GM19468 (cell line): ENCODE data around the gene ZNF692.
"Not testable (repeated sequence)": the region's sequence is repeated elsewhere in the genome, so short reads cannot be mapped to it uniquely, and the experiment has no call there.

Experiments
- ATAC-seq: cut with Tn5 transposase; IDR thresholded peaks from one replicate; pipeline ENCODE4 v1.9.1; 2021; ENCODE audit warnings: mild to moderate bottlenecking, moderate library complexity, moderate number of reproducible peaks; ENCODE audit not compliant: unreplicated experiment; ENCODE audit errors: extremely low read depth

ZNF692 gene

DNA sequence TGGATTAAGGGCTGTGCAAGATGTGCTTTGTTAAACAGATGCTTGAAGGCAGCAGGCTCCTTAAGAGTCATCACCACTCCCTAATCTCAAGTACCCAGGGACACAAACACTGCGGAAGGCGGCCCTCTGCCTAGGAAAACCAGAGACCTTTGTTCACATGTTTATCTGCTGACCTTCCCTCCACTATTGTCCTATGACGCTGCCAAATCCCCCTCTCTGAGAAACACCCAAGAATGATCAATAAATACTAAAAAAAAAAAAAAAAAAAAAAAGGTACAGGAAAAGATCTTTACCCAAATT is 28.2 kb downstream of the ZNF692 start:
- ATAC-seq: not testable (repeated sequence)

DNA sequence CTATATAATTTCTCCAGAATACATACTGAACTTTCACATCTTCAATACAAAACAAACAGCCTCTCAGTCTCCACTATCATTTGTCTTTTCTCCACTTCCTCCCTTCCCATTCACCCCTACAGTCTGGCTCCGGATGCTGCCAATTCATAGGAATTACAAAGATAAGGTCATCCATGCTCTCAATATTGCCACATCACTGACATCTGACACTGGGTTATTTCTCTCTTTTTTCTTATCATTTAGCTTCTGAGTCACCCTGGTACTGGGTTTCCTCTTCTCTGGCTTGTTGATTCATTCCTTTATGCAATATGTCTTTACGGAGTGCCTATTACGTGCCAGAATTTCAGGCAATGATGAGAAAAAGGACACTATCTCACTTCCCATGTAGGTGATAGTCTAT is 30.0 kb downstream of the ZNF692 start:
- no peak for ATAC-seq

DNA sequence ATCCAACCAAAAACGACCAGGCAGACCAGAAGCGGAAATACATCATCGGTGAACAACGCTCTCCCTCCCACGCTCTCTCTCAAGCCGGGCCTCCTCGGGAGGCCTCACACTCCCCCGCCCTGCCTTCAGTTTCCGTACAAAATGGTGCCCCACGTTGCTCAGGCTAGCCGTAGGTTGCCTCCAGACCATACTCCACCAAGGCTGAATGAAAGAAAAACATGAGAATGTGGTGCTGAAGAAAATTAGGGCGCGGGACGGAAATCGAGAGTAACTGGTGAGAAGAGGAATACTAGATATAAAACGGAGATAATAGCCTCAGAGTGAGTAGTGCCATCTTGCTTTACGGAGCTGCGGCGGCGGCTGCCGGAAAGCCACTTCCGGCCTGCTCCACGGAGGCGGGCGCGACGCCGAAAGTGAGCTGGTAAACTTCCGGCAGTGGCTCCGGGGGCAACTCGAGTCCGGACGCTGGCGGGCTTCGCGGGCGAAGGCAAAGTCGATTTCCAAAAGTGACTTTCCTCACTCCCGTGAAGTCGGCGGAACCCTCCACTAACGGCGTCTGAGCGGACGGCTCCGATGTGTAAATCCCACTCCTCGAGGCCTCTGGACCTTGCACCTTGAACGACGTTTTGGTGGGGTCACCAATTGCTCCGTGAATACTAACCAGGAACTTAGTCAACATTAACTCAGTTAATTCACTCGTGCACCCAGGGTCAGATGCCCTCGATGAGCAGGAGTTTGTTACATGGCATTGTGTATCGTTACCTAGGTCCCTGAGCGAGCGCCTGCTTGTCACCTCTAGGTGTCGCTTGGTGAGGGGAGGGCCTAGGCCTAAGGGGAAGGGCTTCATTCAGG is 32.8 kb downstream of the ZNF692 start, which contains the start of gene SH3BP5L:
TSS of gene SH3BP5L (minus strand) at position 7 of the 852 bp plus-strand sequence. CDS start 980 bp downstream, outside the sequence.
- peak; percentile 94 for ATAC-seq

DNA sequence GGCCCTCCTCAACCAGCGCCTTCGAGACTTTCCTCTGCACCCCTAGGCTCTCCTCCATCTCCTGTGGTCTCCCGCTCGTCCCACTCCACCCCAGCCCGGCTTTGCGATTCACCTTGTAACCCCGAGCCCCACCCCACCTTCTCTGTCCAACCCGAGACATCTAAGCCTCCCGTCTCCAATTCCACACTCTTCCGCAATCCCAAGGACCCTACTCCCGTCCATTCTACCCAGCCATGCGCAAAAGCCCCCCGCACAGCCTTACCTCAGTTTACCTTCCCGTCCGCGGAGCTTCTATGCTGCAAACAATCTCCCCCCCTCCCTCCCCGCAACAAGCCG is 33.3 kb downstream of the ZNF692 start:
- ATAC-seq: no peak

DNA sequence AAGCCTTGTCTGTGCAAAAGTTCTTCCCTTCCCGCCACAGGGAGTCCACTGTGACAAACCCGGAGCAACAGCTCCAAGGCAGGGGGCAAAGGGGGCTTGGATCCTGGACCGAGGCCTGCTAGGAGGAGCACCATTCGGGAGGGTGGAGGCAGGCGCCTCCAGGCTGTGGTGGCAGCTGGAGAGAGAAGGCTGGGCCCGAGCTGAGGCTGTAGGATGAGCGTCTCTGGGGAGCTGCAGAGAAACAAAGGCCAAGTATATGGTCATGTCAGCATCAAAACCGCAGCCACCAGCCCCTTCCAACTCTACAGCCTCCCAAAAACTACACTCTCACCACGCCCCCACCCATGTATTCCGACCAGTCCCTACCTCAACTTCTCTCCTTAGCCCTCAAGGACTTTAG is 33.7 kb downstream of the ZNF692 start:
- no peak for ATAC-seq

DNA sequence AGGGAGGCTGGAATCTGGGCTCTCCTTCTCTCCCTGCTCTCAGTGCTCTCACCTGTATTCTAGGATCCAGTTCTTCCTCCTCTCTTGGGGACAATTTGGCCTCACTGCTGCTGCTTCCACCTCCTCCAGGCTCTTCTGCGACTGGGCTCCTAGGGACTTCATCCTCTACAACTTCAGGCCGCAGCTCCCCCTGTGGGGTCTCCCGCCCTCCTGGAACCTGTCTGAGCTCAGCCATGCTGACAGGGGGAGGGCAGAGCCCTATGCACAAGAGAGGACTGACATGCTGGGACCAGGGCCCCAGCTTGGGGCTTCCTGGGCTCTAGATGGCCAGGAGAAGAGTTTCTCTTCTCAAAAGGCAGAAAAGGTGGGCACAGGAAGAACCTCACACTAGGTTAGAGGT is 34.2 kb downstream of the ZNF692 start:
- no peak for ATAC-seq

DNA sequence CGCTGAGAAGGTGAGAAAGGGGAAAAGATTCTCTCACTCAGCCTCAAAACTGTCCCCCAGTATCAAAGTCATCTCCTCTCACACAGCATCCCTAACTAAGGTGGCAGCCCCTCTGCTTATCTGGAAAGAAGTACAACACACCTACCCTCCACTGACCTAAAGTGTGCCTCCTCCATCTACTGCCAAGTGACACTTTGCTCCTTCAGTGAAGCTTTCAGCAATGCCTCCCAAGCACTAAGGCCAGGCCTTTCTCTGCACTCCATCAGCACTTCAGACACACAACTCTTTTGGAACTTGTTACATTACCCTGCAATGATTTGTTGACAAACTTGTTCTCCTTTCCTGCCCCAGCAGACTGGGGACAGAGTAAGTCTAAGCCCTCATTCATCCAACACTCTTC is 34.6 kb downstream of the ZNF692 start:
- ATAC-seq: no peak

DNA sequence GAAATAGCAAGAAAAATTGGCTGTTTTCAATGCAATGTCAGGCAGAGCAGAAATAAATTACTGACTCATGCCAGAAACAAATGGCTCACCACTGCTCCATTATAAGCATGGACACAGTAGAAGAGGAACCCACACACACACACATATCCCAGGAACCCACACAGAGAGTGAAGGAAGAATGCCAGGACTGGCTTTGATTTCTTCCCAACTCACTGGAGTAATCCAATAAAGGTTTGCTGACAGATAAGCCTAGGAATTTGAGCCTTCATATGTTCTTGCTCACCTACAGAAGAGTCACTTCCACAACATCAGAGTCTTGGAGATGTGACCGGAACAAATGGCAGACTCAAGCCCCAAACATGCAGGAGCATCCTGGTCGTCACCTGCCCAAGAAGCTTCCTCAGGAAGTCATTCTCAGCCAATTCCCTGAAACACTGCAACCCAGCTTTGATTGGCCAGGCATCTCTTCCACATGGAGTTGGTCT is 35.3 kb downstream of the ZNF692 start:
- no peak for ATAC-seq

DNA sequence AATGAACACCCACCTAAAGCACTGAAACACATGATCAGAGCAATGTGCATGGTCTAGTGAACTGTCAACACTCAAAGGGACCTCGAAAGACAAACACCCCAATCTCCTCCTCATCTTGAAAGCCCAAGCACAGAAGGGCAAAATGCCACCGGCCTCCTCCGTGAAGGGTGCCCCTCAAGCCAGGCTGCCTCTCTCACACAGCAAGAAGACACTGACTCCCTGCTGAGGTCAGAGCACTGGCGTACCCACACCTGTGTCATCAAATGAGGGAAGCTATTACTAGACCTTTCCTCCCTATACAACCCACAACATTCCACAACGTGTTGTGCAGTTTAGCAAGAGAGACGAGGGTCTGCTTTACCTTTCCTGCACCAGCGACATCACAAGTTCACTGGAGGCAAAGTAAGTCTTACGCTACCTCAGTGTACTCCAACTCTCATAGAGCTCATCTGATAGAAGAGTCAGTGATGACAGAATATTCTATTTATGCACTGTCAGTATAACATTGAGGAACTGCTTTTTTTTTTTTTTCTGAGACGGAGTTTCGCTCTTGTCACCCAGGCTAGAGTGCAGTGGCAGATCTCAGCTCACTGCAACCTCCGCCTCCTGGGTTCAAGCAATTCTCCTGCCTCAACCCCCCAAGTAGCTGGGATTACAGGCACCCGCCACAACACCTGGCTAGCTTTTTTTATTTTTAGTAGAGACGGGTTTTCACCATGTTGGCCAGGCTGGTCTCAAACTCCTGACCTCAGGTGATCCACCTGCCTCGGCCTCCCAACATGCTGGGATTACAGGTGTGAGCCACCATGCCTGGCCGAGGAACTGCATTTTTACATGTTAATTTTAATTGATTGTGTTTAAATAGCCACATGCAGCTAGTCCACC is 36.5 kb downstream of the ZNF692 start:
- ATAC-seq: no peak

DNA sequence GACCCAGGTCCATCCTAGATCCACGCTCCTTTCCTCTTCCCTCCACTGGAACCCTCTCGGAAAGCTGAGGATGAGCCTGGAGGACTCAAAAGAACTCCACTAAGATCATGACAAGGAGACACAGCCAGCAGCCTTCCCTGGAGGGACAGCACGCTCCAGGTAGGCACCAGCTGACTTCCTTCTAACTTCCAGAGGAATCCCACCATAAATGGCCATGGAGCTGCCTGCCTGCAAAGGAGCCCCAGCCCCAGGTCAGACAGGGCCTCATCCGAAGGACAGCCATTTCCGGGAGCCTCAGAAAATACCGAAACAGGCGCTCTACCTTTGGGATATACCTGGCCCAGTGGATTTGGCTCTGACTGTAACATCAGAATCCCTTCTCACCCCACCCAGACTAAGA is 37.2 kb downstream of the ZNF692 start:
- no peak for ATAC-seq

DNA sequence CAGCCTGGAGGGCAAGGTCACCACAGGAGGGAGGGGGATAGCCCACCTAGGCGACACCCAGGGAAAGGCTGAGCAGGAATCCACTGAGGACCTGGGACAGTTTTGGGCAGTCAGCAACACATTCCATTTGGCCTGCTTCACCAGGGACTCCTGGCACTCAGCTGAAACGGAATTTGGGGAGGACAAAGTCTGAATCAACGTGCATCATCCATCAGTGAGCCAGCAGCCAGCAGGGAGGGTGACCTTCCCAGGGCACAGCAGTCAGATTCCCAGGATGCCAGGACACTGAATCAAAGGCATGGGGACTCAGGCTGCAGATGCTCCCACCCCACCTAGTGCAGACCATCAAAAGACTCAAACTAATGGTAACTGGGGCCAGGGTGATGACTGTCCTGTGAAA is 37.8 kb downstream of the ZNF692 start:
- ATAC-seq: no peak

DNA sequence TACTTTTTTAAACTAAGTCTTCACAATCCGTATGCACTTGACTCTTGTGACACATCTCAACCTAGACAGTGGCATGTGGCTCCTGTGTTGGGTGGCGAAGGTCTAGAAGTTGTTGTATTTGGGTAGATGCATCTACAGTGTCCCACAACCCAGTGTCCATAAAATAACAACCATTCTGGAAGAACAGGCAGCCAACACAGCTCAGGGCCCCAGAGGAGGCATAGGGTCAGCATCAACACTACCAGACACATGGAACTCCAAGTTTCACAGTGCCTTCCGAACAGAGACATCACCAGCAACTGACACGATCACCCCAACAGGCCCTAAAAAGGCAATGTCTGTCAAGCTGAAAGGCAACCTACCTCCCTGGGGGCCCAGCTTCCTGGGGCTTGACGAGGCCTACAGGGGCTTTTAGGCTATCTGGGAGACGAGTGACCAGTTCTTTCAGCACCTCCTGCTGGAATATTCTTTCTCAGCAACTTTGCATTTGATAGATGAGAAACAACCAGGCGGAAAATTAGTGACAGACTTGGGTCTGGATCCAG is 38.8 kb downstream of the ZNF692 start:
- ATAC-seq: no peak

DNA sequence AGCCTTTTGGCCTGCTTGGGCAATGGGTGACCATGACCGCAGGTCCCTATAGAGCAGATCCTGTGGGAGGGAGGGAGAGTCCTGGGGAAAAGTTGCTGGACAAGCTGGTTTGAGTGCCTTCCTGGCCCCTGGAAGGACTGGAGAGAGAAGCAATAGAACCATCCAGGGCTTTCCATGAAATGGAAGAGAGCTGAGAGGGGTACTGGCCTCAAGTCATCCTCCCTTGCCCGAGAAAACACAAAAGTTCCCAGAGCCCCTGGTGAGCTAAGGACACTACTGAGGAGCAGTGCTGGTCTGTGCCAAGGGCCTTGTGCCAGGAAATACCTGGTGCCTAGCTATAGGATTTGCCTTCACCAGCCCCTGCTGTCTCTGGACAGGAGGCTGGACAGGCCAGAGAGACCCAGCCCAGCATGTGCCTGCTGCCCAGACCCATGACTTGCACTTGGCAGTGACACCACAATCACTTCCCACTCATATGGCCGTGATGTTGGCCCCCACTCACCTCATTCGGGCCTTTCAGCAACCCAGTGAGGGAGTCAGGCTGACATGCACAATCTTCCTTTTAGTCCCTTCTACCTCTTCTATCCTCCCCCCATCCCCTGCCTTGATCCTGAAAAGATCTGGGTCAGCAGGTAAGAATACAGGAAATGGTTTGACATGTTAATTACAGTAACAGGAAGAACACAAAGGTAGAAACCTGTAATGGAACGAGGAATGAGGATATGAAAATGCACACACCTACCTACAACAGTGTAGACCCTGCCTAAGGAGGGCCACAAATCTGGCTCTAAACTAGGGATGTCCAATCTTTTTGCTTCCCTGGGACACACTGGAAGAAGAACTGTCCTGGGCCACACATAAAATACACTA is 40.1 kb downstream of the ZNF692 start:
- ATAC-seq: no peak

DNA sequence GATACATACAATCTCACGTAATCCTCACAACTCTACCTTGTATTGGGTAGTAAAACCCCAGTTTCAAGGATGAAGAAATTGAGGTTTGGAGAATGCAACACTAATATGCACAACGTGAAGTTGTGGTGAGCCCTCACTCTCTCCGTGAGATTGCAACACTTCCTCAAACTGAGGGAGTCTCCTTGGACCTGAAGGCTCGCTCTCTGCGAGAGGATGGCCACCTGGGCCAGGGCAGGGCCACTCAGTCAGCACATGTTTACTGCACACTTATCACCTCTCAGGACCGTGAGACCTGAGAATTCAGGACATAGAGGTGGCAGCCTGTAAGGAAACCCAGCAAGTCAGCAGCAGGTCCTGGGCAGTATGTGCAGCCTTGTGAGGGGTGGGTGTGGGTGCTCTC is 41.8 kb downstream of the ZNF692 start:
- ATAC-seq: no peak

DNA sequence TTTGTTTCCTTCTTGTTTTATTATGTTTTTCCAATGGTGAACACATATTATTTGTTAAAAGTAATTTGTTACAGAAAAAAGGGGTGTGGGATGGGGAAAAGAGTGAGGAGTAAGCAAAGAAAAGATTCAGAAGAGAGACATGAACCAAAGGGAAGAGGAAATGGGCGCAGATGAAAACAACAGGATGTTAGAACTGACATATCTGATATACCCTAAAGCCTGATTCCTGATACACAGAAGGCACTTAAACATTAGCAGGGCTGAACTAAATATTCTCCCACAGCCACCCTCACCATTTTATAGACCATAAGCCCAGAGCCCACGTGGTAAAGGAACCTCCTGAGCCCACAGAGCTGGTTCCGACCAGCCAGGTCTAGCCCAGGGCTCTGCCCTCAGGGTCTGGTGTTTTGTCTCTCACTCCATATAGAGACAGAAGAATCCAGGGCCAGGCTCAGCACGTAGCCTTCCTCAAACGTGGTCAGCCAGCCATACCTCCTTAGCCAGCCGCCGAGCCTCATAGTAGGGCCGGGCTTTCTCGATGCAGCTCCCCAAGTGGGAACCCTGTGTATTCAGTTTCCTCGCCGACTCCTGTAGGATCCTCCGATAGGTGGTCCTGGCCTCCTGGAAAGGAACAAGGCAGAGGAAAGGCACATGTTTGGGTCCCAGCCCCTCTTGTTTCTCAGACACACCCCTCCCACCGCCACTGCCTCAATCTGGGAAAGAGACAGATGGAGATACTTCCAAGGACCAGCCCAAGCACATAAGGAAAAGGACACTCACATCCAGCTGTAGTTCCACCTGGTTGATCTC is 42.6 kb downstream of the ZNF692 start:
- ATAC-seq: no peak

DNA sequence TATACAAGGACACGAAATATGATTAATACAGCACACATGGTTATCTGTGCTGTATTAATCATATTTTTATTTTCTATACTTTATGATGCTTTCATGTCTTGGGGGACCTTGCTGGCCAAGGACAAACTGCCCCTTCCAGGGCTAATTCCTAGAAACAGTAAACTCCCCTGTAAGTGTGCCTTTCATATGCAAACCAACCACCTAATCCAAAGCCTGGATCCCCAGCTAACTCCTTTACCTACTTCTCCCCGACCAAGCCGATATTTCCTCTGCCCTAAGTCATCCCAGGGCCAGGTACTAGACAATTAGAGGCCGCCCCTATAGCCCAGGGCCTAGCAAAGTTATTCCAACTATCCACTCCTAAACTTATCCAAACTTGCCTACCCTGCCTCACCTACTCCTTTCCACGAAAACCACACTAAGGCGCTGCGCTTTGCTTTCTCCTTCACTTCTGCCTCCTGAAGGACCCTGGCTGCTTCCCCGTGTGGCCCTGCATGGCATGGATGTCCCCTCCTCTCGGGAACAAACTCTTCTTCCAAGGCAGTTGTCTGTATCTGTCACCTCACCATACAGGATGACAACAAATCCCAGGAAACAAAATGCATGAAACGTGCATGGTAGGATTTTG is 43.4 kb downstream of the ZNF692 start:
- no peak for ATAC-seq

DNA sequence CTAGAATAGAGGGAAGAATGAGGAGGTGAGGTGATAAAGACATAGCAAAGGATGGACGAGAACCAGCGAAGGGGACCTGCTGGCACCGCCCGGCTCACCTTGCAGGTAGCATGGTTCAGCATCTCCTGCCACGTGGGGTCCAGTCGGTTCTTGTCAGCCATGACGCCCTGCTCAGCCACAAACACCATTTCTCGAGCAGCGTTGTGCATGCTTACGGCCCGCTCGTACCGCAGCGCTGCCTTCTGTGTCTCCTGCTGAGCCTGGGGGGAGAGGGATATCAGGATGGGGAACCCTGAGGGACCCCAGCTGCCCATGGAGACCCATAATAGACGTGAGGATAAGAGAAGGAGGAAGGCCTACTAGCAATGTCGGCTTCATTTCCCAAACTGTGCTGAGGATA is 44.5 kb downstream of the ZNF692 start:
- ATAC-seq: no peak

DNA sequence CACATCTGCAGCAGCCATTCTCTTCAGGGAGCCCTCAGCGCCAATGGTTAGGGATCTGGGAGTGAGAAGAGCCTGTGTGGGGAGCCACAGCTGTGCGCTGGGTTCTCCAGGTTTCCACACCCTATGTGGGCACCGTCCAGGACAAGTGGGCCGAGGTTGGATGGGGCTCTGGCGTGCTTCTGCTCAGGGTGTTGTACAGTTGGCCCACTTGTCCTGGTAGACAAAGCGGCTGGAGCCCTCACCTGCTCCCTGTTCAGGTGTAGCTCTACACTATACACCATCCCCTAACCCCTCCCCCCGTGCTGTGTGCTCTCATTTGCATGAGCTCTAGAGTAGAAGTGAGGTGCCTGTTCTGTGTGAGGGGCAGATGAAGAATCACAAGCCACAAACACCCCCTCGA is 45.3 kb downstream of the ZNF692 start:
- no peak for ATAC-seq
